Activated T-cell treated with anti-CD3 and anti-CD28 coated beads, Interleukin-2, amount 50 U/mL, for 1 hour (primary cell): ENCODE data around the gene CDH23.
A peak's percentile ranks its signal among the peaks of the same experiment; 100 is the strongest.

Experiments used
- DNase-seq: peaks from one replicate; pipeline ENCODE4 v3.0.0-alpha.2; 2020

The CDH23 gene

DNA sequence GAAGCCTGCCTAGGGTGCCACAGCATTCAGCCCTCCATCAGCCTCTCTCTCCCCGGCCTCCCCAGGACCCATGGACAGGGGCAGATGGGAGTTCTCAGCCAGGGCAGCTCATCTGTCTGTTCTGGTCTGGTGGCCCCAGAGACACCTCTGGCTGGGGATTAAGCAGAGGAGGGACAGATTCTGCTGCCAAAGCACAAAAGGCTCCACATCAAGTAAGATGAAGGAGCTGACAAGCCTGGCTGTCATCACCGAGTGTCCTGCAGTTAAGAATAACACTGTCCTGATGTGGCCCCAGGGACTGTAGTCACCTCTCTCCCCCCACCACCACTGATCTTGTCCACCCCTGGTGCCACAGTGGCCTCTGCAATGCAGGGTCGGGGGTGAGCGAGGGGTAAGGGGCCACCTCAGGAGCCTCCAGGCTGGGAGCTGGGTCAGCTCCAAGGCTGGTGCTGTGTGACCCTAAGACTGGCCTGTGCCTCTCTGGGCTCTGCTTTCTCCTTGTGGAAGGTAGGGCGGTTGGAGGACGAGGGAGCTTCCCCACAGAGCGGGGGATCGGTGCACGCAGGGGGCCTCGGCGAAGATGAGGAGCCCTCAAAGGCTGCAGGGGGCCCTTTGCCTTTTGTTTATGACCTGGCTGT is 304.1 kb downstream of the CDH23 start:
- DNase-seq: no peak

DNA sequence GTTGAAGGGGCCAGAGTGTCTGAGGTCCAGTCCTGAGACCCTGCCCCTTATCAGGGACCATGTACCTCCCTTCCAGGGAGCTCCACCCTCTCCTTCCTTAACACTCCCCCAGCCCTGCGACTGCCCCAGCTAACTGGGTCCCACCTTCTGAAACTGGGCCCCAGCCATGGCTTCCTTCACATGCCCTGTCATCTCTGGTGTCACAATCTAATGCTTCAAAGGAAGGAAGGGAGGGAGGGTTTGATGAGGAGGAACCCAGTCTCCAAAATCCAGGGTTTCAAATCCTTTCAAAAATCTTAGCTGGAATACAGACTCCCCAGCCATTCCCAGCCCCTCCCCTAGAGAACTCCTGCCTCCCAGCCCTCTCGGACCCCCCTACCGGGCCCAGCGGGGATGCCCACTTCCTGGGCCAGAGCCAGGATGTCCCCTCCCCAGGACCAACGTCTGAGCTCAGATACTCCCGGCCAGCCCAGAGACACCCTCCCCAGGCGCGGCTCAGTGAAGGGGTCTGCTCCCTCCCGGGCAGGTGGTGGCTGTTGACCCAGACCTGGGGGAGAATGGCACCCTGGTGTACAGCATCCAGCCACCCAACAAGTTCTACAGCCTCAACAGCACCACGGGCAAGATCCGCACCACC is 304.9 kb downstream of the CDH23 start:
- no peak for DNase-seq

DNA sequence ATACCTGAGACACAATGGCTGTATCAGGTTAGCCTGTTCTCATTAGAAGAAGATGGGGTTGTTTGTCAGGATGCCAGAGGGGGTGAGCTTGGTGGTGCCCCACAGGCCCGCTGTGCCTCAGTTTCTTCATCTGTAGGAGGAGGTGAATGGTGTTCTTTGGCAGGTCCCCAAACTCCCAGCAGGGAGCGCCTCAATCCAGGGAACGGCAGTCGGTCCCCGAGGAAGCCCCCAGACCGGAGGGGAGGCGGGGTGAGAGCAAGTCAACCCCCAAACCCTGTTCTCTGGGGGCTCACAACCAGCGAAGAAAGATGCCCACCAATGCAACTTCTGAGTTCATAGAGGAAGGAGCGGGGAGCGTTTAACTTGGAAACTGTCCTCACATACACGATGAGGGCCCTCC is 306.9 kb downstream of the CDH23 start:
- no peak for DNase-seq

DNA sequence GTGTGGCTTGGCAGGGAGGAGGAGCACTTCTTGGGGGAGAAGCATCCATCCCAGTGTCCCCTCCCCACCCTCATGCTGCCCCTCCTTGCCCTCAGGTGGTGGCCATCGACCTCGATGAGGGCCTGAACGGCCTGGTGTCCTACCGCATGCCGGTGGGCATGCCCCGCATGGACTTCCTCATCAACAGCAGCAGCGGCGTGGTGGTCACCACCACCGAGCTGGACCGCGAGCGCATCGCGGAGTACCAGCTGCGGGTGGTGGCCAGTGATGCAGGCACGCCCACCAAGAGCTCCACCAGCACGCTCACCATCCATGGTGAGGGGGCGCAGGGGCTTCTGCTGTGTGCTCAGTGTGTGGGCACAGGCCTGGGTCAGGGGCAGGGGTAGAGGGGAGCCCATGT is 308.1 kb downstream of the CDH23 start:
- no peak for DNase-seq

DNA sequence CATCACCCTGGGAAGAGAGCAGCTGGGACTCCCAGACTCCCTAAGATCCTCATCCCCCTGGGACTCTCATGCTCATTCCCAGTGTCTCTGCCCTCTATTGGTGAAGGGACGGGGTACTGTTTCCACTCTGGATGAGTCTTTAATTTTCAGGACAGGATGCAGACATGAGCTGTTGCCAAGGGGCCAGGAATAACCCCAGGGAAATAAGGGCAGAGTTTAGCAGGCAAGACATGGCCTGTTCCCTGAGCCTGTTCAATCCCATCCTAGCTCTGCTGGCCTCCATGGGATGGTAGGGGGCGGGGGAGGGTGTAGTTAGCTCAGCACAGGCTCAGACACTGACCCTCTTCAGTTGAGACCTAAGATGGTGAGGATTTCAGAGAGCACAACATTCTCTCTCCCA is 308.9 kb downstream of the CDH23 start:
- DNase-seq: no peak

DNA sequence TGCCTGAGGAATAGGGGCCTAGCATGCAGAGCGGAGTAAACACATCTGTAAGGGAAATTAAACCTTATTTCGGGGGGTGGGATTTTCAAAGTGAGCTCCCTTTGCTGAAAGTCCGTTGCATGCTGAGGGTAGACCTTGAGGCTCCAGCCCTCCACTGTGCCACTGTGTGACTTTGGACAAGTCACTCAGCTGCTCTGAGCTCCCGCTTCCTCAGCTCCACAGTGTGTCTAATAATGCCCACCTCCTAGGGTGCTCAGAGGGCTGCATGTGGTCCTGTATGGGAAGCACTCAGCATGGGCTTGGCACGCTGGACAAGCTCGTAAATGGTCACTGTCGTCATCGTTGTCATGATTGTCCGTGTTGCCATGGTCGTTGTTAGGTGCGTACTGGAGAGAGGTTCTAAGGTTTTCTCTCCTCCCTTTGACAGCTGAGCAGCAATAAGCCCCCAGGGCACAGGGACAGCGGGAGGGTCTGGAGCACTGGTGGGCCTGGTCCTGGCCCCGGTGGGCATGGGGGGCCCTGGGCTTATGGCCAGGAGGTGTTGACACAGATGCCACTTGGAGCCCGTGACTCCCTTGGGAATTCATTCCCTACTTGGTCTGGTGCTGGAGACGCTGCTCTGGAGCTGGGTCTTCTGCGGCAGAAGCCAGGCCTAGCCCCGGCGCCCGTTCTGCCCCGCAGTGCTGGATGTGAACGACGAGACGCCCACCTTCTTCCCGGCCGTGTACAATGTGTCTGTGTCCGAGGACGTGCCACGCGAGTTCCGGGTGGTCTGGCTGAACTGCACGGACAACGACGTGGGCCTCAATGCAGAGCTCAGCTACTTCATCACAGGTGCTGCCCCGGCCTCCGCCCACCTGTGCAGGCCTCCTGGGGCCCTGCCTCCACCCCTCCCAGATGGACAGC is 309.7 kb downstream of the CDH23 start:
- no peak for DNase-seq

DNA sequence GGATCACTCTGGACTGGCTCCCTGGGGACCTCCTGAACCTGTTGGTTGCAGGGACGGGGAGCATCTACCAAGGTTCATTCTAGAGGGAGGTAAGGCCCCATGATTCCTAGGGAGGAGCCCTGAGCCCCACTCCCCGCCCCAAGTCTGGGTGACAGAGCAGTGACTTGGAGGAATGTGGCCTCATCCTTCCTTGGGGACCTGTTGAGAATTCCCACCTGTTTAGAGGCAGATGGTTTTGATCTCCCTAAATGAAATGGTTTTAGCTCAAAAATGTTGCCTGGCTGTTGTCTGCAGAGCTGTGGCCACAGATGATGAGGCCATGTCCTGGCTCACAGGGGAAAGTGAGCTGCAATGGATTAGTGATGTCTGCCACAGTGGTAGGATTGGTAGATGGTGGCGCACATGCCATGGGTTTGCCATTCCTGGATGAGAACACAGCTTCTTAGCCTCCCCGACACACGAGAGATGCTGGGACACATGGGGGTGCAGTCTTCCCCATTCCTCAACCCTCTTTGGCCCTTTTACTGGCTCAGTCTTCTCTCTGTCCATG is 310.6 kb downstream of the CDH23 start:
- no peak for DNase-seq

DNA sequence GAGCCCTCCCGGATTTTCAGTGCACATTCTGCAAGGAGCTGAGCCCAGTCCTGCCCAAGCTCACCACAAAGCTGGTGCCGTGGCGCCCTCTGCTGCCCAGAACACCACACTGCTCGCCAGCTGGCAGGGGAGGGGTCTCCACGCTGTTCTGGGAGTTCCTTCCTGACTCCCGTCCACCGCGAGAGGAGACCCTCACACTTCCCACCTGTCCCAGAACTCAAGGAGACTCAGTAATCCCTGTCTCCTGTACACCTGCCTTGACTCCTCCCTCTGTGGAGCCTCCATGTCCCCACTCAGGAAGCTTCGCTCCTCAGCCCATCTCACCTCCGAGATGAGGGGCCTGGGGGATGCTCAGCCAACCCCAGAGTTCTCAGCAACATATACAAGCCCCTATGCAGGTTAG is 311.6 kb downstream of the CDH23 start:
- peak; percentile 77 for DNase-seq

DNA sequence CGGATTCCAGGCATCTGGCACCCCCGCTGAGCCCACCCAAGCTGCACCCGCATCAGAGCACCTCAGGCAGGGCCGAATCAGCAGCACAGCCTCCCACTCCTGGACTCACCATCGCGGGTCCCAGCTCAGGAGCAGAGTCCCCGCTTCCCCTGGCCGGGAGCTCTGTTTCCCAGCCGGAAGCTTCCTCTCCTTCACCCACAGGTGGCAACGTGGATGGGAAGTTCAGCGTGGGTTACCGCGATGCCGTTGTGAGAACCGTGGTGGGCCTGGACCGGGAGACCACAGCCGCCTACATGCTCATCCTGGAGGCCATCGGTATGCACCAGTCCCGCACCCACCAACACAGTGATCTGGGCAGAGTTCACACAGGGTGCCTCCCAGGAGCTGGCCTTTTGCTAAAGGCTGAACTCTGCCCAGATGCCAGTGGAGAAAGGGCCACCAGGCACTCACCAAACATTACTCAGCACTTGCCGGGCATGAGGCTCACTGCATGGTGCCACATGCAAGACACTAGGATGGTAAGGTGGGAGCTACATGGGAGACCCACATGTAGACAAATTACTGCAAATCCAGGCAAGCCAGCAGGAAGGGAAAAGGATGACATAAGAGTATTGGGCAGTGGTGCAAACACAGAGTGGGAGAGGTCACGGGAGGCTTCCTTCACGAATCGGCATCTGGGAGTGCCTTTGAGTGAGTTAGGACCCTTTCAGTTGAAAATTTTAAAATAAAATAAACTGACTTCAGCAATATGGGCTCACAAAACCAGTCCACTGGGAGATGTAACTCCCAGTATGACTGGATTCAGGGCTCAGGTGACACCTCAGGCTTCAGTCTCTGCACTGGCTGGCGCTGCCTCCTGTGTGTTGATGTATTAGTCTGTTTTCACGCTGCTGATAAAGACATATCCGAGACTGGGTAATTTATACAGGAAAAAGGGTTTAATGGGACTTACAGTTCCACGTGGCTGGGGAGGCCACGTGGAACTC is 312.5 kb downstream of the CDH23 start:
- no peak for DNase-seq

DNA sequence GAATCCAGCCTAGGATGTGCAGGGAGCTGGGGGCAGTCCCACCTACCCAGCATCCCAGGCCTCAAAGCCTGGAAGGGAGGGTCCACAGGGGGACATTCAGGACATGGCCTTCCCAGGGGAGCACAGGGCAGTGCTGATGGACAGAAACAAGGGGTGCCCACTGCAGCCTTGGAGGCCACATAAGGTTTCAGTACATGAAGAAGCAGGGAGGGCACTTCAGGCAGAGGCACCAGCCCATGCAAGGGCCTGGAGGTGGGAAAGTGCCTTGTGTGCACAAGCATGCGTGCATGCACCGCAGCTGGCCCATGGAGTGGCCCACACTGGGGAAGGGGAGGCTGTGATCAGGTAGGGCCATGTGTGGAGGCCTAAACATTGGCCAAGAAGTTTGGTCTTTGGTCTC is 313.8 kb downstream of the CDH23 start:
- no peak for DNase-seq

DNA sequence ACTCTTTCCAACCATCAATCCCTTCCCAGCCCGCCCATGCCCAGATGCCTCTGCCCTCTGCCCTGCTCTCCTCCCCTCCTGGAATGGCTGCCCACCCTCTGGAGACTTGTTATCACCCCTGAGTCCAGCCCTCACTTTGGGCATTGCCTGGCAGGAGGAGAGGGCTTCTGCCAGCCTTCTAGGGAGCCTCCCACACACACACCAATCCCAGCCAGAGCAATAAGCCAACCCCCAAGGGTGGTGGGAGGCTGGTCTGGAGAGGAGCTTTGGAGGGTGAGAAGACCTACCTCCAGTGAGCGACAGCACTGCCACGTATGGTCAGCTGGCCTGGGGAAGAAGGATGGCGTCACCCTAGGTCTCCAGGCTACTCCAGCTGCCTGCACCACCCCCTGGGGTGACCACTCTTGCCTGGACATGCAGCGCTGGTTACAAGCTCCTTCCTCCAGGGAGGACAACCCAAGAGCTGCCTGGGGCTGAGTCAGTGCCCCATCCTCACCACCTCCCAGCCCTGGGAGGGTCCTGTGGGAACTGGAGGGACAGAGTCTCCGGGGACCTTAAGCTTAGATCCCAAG is 314.4 kb downstream of the CDH23 start:
- no peak for DNase-seq

DNA sequence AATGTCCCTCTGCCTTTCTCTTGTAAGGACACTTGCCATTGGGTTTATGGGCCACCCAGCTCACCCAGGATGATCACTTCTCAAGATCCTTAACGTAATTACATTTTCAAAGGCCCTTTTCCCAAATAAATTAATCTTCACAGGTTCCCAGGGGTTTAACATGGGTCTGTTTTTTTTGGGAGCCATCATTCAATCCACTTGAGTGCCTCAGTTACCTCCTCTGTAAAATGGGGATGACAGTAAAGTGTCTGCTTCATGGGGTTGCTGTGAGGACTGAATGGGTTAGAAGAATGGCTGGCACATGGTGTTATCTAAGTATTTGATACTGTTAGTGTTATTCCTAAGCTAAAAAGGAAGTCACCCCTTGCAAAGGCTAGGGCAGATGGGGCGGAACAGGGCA is 315.4 kb downstream of the CDH23 start:
- no peak for DNase-seq

DNA sequence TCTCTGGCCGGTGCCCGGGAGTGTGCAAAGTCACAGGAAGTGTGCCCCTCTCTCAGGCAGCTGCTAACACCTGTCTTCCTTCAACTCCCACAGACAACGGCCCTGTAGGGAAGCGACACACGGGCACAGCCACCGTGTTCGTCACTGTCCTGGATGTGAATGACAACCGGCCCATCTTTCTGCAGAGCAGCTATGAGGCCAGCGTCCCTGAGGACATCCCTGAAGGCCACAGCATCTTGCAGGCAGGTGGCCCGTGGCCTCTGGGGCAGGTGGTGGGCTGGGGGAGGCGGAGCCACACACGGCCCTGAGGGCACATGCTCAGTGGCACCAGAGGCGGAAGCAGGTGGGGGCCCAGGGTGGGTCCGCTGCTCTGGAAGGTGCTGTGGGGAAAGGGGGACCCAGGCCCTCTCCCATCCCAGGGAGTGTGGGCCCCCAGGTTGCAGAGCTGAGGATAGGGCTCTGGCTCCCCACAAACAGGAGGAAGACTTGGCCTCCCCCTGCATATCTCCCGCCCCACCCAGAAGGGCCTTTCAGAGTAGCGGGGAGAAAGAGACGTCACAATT is 315.9 kb downstream of the CDH23 start:
- no peak for DNase-seq

DNA sequence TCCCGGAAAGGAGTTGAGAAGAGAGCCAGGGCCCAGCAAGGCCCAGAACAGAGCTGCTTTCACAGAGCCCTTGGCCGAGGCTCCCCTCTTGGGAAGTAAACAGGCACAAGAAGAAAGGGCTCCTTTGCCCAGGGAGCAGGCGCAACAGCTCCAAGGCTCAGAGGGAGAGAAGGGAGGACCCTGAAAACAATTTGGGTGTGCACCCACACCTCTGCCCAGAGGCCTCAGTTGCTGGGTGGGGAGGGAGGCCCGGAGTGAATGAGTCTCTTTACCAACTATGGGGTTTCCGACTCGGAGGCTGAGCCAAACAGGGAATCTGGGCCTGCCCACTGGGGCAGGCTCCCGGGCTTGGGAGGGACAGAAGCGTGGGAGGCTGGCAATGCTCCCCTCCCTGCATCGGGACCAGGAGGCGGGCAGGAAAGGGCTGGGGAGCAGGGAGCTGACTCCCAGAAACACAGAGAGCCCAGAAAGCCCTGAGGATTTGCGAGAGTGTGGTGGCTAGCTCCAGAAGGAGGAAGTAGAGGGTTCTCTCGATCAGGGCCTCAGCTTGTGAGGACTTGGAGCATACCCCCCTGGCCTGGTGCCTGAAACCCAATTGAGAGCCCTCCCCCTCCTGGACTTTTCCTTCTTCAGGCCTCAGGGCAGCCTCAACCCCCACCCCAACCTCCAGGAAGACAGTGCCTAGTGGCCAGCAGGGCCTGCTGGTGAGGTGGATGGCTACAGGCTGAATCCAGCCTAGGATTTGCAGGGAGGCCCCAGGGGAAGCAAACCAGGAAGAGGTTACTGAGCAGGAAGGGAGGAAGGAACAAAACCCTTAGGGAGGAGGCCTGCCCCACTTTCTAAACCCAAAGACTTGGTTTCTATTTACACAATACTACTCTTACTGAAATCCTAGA is 316.7 kb downstream of the CDH23 start:
- peak; percentile 48 for DNase-seq

DNA sequence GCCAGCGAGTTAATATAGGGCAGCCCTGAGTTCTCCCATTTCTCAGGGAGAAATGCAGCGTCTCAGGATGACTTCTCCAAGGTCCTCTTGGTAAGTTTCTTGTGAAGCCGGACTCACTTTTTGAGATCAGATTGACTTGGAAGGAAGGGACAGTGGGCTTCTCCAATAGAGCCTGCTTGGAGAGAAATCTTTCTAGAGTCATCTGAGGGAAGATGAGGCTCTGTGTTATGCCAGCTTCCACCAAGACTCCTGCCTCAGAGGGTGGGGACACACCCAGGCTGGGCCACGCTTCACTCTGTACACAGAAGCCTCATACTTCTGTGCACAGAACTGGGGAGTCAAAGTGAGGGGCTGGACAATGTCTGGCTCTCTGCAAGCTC is 317.3 kb downstream of the CDH23 start:
- no peak for DNase-seq

DNA sequence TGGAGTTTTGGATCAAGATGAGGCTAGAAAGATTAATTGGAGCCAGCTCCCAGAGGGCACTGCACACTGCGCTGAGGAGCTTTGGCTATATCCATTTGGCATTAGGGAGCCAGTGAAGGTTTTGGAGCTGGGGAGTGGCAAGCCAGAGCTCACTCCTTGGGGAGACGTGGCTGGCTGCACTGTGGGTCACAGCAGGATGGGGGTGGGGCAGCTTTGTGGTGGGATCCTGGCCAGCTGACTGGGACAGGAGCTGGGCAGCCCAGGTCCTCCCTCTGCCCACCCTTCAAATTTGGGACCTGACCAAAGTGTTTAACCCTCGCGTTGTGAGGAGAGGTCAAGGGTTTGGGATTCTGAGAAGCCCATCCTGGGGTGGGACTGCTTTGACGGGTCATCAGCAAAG is 317.9 kb downstream of the CDH23 start:
- DNase-seq: no peak

DNA sequence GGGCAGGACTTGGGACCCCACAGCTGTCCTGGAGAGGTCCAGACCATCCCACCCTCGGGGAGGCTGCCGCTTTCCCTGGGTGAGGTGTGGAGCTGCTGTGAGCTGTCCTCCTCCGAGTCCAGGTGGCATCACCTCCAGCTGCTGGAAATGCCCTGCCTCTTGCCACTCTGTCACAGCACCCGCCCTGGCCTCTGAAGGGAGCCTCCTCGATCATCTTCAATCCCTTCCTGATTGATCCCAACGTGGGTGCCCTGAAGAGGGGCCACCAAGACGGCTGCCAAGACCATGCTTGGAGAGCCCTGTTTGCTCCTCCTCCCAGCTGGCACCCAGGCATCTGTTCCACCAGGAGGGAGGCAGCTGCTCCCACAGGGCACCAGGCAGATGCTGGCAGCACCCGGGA is 318.3 kb downstream of the CDH23 start:
- no peak for DNase-seq

DNA sequence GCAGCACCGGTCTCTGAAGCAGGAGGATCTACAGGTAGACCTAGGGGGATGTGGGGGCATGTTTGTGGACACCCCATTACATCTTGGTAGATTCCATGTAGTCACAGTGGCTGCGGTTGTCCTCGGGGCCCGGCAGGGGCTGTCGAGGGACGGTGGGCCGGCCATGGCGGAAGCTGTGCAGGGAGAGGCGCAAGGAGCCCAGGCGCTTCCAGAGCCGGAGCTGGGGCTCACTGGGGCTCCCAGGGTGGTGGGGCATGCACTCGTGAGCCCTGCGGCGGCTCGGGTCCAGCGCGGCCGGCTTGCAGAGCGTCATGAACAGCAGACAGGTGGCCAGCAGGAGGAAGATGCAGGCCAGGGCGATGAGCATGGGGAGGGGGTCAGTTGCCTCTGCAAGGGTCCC is 319.1 kb downstream of the CDH23 start:
- no peak for DNase-seq

DNA sequence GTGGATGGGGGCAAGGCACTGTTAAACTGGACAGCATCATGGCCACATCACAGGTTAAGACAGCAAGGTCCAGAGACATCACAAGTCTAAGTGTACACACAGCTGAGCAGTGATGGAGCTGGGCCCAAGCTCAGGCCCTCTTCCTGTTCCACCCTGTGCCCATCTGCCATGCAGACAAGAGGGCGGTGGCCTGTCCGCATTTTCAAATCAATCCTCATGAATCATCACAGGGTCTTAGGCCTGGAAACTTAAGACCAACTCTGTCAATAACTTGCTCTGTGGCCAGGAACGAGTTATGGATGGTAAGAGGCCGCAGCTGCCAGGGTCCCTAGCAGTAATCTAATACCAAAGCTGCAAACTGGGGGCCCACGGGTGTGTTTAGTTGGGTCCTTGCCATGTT is 319.7 kb downstream of the CDH23 start:
- no peak for DNase-seq

DNA sequence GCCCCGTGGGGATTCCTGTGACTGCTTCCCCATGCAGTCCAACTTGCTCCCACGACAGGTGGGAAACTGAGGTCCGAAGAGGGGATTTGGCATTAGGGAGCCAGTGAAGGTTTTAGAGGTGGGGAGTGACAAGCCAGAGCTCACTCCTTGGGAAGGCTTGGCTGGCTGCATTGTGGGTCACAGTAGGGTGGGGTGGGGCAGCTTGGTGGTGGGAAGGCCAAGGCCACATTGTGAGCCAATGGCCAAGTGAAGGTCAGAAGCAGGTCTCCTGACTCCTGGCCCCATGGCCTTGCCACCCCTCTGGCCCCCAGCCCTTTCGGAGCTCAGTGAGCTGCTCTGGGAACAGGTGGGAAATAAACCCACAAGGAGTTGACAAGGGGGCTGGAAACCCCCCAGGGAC is 320.3 kb downstream of the CDH23 start:
- no peak for DNase-seq

DNA sequence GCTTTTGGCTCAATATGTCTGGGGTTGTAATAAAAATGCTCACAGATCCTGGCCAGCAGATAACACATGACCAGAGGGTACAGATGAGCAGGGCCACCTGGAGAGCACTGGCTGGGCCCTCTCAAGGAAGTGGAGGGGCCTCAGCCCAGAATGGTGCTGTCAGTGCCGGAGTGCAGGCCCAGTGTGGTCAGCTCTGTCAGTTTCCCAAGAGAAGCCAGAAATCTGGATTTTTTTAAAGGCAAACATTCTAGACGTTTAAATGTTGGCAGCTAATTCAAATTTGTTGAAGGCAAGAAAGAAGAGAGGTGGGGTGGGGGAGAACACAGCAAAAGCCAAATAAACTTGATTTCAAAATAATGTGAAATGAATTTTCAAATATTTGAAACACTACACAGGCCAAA is 320.8 kb downstream of the CDH23 start:
- no peak for DNase-seq
